BLaER1 treated with 17β-estradiol and CSF1 and Interleukin-3, amounts not matched to agents 10 nM and 100 nM (cell line): ENCODE measurements around the gene IGFALS.
A peak's percentile ranks its signal among the peaks of the same experiment; 100 is the strongest.

Source experiments
- H3K27ac ChIP-seq, 11 experiments: shearing (Covaris generic); formaldehyde crosslinking; 2 replicates each; pipeline ENCODE4 v1.8.1; 2022
- H3K27me3 ChIP-seq, 11 experiments: shearing (Covaris generic); formaldehyde crosslinking; 2 replicates each; pipeline ENCODE4 v1.8.1; 2022
- H3K36me3 ChIP-seq, 11 experiments: shearing (Covaris generic); formaldehyde crosslinking; 2 replicates each; pipeline ENCODE4 v1.8.1; 2022
- H3K4me1 ChIP-seq, 10 experiments: shearing (Covaris generic); formaldehyde crosslinking; 2 replicates each; pipeline ENCODE4 v1.8.1; 2022
- H3K4me2 ChIP-seq, 11 experiments: shearing (Covaris generic); formaldehyde crosslinking; 2 replicates each; pipeline ENCODE4 v1.8.1; 2022
- H3K4me3 ChIP-seq, 10 experiments: shearing (Covaris generic); formaldehyde crosslinking; 2 replicates each; pipeline ENCODE4 v1.8.1; 2022
- H3K9ac ChIP-seq, 11 experiments: shearing (Covaris generic); formaldehyde crosslinking; 2 replicates each; pipeline ENCODE4 v1.8.1; 2022
- H3K9me3 ChIP-seq, 11 experiments: shearing (Covaris generic); formaldehyde crosslinking; replicated peaks in 1 of 11; 2 replicates each; pipeline ENCODE4 v1.8.1; 2022
- H4K20me1 ChIP-seq, 11 experiments: shearing (Covaris generic); formaldehyde crosslinking; 2 replicates each; pipeline ENCODE4 v1.8.1; 2022
- Cebpa-rat ChIP-seq, 11 experiments: shearing (Covaris generic); IDR thresholded peaks; 2 replicates each; pipeline ENCODE4 v1.8.1; 2022

The IGFALS gene

DNA sequence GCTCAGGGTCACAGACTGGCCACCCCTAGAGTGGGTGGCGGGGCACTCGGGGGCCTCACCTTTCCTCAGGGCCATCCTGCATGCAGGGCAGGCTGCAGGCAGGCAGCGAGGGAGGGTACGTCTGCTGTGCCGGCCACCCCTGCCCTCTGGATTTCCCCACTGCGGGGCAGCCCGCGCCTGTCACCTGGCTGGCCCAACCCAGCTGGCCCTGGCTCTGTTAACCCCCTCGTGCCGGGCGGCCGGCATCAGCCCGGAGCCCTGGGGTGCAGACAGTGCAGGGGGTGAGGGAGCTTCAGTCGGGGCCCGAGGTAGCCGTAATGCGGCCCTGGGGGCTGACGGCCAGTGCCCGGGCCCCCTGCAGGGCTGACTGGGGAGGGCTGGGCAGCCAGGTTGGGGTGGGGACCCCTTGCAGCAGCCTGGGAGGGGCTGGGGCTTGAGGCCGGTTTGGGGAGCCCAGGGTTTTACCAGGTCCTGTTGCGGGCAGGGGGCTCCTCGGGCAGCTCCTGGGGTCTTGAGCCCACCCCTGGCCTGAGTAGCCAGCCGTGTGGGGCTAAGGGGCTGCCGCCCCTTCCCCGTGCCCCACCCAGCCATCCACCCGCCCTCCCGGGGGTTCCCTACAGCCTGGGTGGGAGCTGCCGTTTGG, at the start of gene IGFALS:
IGFALS (minus strand) TSS at position 128 of the 643 bp plus-strand sequence; CDS start at position 75, 53 bp downstream.
- no peak within 1 kb of the TSS for H3K4me2 ChIP-seq
- H3K9ac ChIP-seq: no peak within 1 kb of the TSS
- H3K36me3 ChIP-seq: peaks cover 10 to 50% (median 41%) of the 10 kb centered on the region in 11 experiments
- no peak for TF ChIP-seq Cebpa-rat (IDR thresholded peaks at IDR 0.05)
- no peak within 1 kb of the TSS for H3K27ac ChIP-seq
- peaks cover 0 to 59% (median 29%) of the 10 kb centered on the region in 11 experiments; a peak in 17 of 22 replicates for H4K20me1 ChIP-seq
- peaks cover 15 to 23% (median 17%) of the 10 kb centered on the region in 11 experiments for H3K9me3 ChIP-seq
- H3K4me3 ChIP-seq: no peak within 1 kb of the TSS
- no peaks in the 10 kb centered on the region for H3K4me1 ChIP-seq
- H3K27me3 ChIP-seq: no peaks in the 10 kb centered on the region

DNA sequence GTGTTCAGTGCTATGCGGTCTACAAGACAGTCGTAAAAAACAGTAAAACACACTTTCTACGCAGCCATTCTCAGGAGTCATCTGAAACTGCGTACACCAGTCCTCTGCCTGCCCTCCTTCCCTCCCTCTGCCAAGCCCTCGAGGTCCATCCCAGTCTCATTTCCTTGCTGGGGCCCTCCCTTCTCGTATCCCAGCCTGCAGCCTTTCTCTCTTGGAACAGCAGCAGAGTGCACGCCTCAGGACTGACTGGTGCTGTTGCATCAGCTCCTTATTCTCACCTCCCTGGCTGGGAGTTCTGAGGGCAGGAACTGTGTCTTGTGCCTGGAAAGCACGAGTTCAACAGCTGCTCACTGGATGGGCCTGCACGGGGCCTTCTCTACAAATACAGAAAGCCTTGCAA, 46.0 kb upstream of the IGFALS start:
- Histone ChIP-seq H3K4me1 (no peaks in the 10 kb centered on the region; a peak in 1 of 20 replicates), H3K27ac (no peak overlapping the region), H3K9ac (peak overlapping the region in 2 of 11 experiments; percentile 14 to 29; a peak in 2 of 22 replicates), H4K20me1 (peaks cover 0 to 5% (median 0%) of the 10 kb centered on the region in 11 experiments; a peak in 1 of 22 replicates), H3K36me3 (peaks cover 0 to 6% (median 0%) of the 10 kb centered on the region in 11 experiments; a peak in 1 of 22 replicates), H3K27me3 (no peaks in the 10 kb centered on the region), H3K4me3 (no peak overlapping the region), H3K9me3 (no peaks in the 10 kb centered on the region), H3K4me2 (no peak overlapping the region)
- TF ChIP-seq Cebpa-rat (IDR thresholded peaks at IDR 0.05): no peak

DNA sequence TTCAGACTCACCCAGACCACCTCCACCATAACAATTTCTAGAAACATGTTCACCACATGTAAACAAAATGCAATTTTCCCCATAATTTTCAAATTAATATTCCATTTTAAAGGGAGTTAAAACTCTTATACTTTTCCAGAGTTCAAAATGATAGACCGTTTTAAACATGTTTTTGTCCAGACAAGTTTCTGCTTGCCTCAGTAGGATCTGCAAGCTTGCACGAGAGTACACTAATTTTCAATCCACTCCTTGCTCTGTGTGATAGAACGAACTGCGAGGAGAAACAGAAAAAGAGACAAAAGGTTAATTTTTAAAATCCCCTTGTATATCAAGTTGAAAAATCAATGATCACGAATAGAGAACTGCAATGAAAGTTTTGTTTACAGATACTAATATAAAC, 40.6 kb upstream of the IGFALS start:
- Histone ChIP-seq H3K27ac (no peak overlapping the region), H3K4me1 (peaks cover 3 to 18% (median 4%) of the 10 kb centered on the region in 10 experiments), H3K27me3 (no peaks in the 10 kb centered on the region), H3K9me3 (no peaks in the 10 kb centered on the region), H3K9ac (no peak overlapping the region), H3K4me3 (no peak overlapping the region), H4K20me1 (peaks cover 0 to 28% (median 8%) of the 10 kb centered on the region in 11 experiments; a peak in 13 of 22 replicates), H3K4me2 (no peak overlapping the region), H3K36me3 (peaks cover 8 to 32% (median 14%) of the 10 kb centered on the region in 11 experiments; a peak in 17 of 22 replicates)
- no peak for TF ChIP-seq Cebpa-rat (IDR thresholded peaks at IDR 0.05)

GRCh38 chr16:1832838-1833454, 39.4 kb upstream of the IGFALS start:
- Histone ChIP-seq H3K4me2 (no peak overlapping the region), H3K27ac (no peak overlapping the region), H3K4me3 (no peak overlapping the region), H3K27me3 (no peaks in the 10 kb centered on the region), H4K20me1 (peaks cover 0 to 33% (median 15%) of the 10 kb centered on the region in 11 experiments; a peak in 13 of 22 replicates), H3K36me3 (peaks cover 8 to 32% (median 18%) of the 10 kb centered on the region in 11 experiments; a peak in 17 of 22 replicates), H3K9me3 (no peaks in the 10 kb centered on the region), H3K9ac (no peak overlapping the region), H3K4me1 (peaks cover 15 to 29% (median 16%) of the 10 kb centered on the region in 10 experiments)
- TF ChIP-seq Cebpa-rat (IDR thresholded peaks at IDR 0.05): no peak

DNA sequence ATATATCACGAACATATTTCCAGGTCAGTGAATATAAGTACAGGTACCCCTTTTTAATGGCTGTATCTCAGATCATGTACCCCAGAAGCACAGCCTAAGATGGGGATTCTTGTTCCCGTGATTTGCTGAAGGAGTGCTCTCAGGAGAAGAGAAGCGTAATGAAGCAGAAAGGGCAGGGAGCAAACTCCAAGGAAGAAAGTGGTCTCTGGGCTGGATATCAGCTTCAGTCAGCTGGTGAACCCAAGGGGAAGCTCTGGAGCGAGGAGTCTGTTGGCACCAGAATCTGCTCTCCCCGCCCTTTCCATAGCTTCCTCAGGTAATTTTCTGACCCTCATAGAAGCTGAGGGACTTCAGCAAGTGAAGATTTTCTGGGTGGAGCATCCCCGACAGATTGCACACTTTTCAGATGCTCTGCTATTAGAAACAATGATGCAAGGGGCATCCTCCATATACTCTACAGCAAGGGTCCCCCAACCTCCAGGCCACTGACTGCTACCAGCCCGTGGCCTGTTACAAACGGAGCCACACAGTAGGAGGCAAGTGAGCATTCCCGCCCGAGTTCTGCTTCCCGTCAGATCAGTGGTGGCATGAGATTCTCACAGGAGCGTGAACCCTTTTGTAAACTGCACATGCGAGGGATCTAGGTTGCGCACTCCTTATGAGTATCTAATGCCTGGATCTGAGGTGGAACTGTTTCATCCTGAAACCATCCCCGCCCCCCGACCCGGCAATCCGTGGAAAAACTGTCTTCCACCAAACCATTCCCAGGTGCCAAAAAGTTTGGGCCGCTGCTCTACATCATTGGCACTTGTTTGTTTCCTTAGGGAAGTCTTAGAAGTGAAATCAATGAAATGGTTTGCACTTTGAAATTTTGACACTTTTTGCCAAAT, 37.9 kb upstream of the IGFALS start:
- no peak overlapping the region for H3K9ac ChIP-seq
- TF ChIP-seq Cebpa-rat (IDR thresholded peaks at IDR 0.05): no peak
- H4K20me1 ChIP-seq: peaks cover 0 to 33% (median 16%) of the 10 kb centered on the region in 11 experiments; a peak in 14 of 22 replicates
- H3K4me2 ChIP-seq: no peak overlapping the region
- H3K27ac ChIP-seq: no peak overlapping the region
- peaks cover 20 to 32% (median 22%) of the 10 kb centered on the region in 10 experiments for H3K4me1 ChIP-seq
- H3K9me3 ChIP-seq: no peaks in the 10 kb centered on the region
- H3K4me3 ChIP-seq: no peak overlapping the region
- H3K36me3 ChIP-seq: peaks cover 8 to 32% (median 18%) of the 10 kb centered on the region in 11 experiments; a peak in 17 of 22 replicates
- H3K27me3 ChIP-seq: no peaks in the 10 kb centered on the region

DNA sequence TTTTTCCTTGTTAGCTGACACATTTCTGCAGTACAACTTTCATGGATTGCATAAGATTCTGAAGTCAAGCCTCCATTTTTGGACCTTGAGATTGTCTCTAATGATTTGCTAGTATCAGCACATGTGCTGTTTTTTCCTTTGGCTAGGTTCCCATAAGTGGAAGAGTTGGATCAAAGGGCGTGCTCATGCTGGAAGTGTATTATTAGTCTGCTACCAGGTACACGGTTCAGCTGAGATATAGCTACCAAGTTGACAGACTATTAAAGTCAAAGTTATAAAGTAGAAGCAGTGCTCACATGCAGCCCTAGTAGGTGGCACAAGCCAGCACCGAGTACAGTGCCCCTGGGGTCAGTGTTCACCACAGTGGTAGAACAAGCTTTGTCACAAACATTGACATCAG, 36.7 kb upstream of the IGFALS start:
- peak overlapping the region in 3 of 11 experiments; percentile 89 to 97 (median 92); a peak in 3 of 22 replicates for H3K4me2 ChIP-seq
- H3K9ac ChIP-seq: peak overlapping the region in 1 of 11 experiments; percentile 34; a peak in 2 of 22 replicates
- no peaks in the 10 kb centered on the region for H3K27me3 ChIP-seq
- H3K27ac ChIP-seq: no peak overlapping the region
- H4K20me1 ChIP-seq: peaks cover 0 to 40% (median 16%) of the 10 kb centered on the region in 11 experiments; a peak in 15 of 22 replicates
- peaks cover 28 to 38% (median 31%) of the 10 kb centered on the region in 10 experiments for H3K4me1 ChIP-seq
- H3K4me3 ChIP-seq: no peak overlapping the region
- H3K36me3 ChIP-seq: peaks cover 8 to 32% (median 18%) of the 10 kb centered on the region in 11 experiments; a peak in 17 of 22 replicates
- TF ChIP-seq Cebpa-rat (IDR thresholded peaks at IDR 0.05): no peak
- no peaks in the 10 kb centered on the region for H3K9me3 ChIP-seq

GRCh38 chr16:1828645-1829410, 35.3 kb upstream of the IGFALS start:
- Histone ChIP-seq H3K9ac (peak overlapping the region; percentile 18 to 91 (median 86); a peak in 18 of 22 replicates), H3K9me3 (no peaks in the 10 kb centered on the region)

More at GRCh38 chr16:1828645-1829410, 35.3 kb upstream of the IGFALS start:
- peak overlapping the region; percentile 7 to 96 (median 84); a peak in 13 of 20 replicates for H3K4me3 ChIP-seq
- peaks cover 5 to 52% (median 20%) of the 10 kb centered on the region in 11 experiments; a peak in 16 of 22 replicates for H4K20me1 ChIP-seq
- H3K4me1 ChIP-seq: peaks cover 32 to 52% (median 34%) of the 10 kb centered on the region in 10 experiments
- H3K36me3 ChIP-seq: peaks cover 8 to 32% (median 18%) of the 10 kb centered on the region in 11 experiments; a peak in 17 of 22 replicates
- peak overlapping the region; percentile 88 to 100 (median 97) for H3K4me2 ChIP-seq
- no peaks in the 10 kb centered on the region for H3K27me3 ChIP-seq
- no peak for TF ChIP-seq Cebpa-rat (IDR thresholded peaks at IDR 0.05)
- H3K27ac ChIP-seq: no peak overlapping the region; a peak in 2 of 22 replicates
